Endothelial cell of umbilical vein (primary cell): ENCODE results near the gene OR10A6. TPM values are rescaled to one million over a fixed set of nuclear protein-coding genes. Genes with fewer than 3 reads are reported as not detected.

ENCODE experiments used
- BruUV-seq: library from RNA; stranded (reverse); fragments of 400-500 nt; replicated peaks from 2 replicates; lab custom pipeline; 2021; lab: Mats Ljungman, UMichigan
- CTCF ChIA-PET: fragments of 300-600, 350-600 bp; sonication (Branson Sonifier 250); formaldehyde crosslinking; loops from one replicate; lab custom pipeline; 2021; ENCODE audit warnings: antibody characterized with exemption, inconsistent platforms; lab: Charles Lee
- POLR2A ChIA-PET: fragments of 300-600, 350-600 bp; sonication (Branson Sonifier 250); formaldehyde crosslinking; loops from one replicate; lab custom pipeline; 2021; ENCODE audit warnings: antibody characterized with exemption, inconsistent platforms; lab: Charles Lee
- DNase-seq: peaks from one replicate; pipeline ENCODE4 v3.0.0-alpha.2; 2011; ENCODE audit warnings: low read depth, low spot score
- FAIRE-seq: peaks from 2 replicates; lab custom pipeline; 2011; peaks lifted over from hg19 to GRCh38; lab: Jason Lieb, UNC
- H2AFZ ChIP-seq: 2 replicates; pipeline ENCODE4 v1.6.0; 2012; ENCODE audit warnings: low read depth, low read length, control low read depth, inconsistent platforms
- H3K27ac ChIP-seq: 2 replicates; pipeline ENCODE4 v1.5.1; 2011; ENCODE audit warnings: low read depth, mild to moderate bottlenecking, control low read depth, low read length, moderate library complexity; ENCODE audit not compliant: insufficient read depth
- H3K27me3 ChIP-seq, 2 experiments: 2 replicates each; pipeline versions ENCODE4 v1.6.0 to v1.6.1; 2011; ENCODE audit warnings: low read length in 2 of 2, mixed read lengths in 1 of 2; ENCODE audit not compliant: control insufficient read depth in 2 of 2, insufficient read depth in 2 of 2
- H3K36me3 ChIP-seq, 2 experiments: 2 replicates in 1 of 2; 3 replicates in 1 of 2; pipeline ENCODE4 v1.5.1; 2011; ENCODE audit warnings: low read length in 2 of 2, mild to moderate bottlenecking in 1 of 2, moderate library complexity in 1 of 2; ENCODE audit not compliant: control insufficient read depth in 2 of 2, insufficient read depth in 2 of 2; ENCODE audit errors: extremely low read depth in 1 of 2
- H3K4me1 ChIP-seq: 3 replicates; pipeline ENCODE4 v1.5.1; 2011; ENCODE audit warnings: mild to moderate bottlenecking, low read length; ENCODE audit not compliant: control insufficient read depth, insufficient read depth; ENCODE audit errors: extremely low read depth
- H3K4me2 ChIP-seq: 2 replicates; pipeline ENCODE4 v1.6.1; 2011; ENCODE audit warnings: low read length, control low read depth, mixed read lengths; ENCODE audit not compliant: insufficient read depth
- H3K4me3 ChIP-seq, 3 experiments: fragments of 200-600 bp in 1 of 3; sonication (generic), shearing (Covaris generic) in 1 of 3; replicated peaks in 1 of 3; 2 replicates each; pipeline ENCODE4 v1.5.1; 2011 to 2016; ENCODE audit warnings: control low read depth in 3 of 3, low read length in 3 of 3, mild to moderate bottlenecking in 2 of 3, inconsistent platforms in 1 of 3, low read depth in 1 of 3, moderate library complexity in 1 of 3; ENCODE audit not compliant: insufficient read depth in 1 of 3
- H3K79me2 ChIP-seq: 2 replicates; pipeline ENCODE4 v1.6.0; 2012; ENCODE audit warnings: low read length, inconsistent platforms; ENCODE audit not compliant: control insufficient read depth, insufficient read depth
- H3K9ac ChIP-seq: replicated peaks from 2 replicates; pipeline ENCODE3; 2011; ENCODE audit warnings: low read length, control low read depth; ENCODE audit not compliant: insufficient read depth; ENCODE audit errors: extremely low read depth
- H3K9me1 ChIP-seq: replicated peaks from 3 replicates; pipeline ENCODE4 v1.6.0; 2011; ENCODE audit warnings: mild to moderate bottlenecking, low read length; ENCODE audit not compliant: control insufficient read depth, insufficient read depth; ENCODE audit errors: extremely low read depth
- H3K9me3 ChIP-seq: replicated peaks from 2 replicates; pipeline ENCODE4 v1.5.1; 2012; ENCODE audit warnings: low read length, inconsistent platforms; ENCODE audit not compliant: control insufficient read depth, insufficient read depth
- H4K20me1 ChIP-seq: replicated peaks from 2 replicates; pipeline ENCODE3; 2011; ENCODE audit warnings: mild to moderate bottlenecking, low read length; ENCODE audit not compliant: control insufficient read depth, insufficient read depth; ENCODE audit errors: extremely low read depth
- CTCF ChIP-seq, 2 donors: IDR thresholded peaks; 1 replicate in 1 of 2; 2 replicates in 1 of 2; pipeline ENCODE4 v1.5.1; 2011; ENCODE audit warnings: low read length in 2 of 2, mild to moderate bottlenecking in 2 of 2, moderate library complexity in 2 of 2, control low read depth in 1 of 2, inconsistent platforms in 1 of 2, low read depth in 1 of 2; ENCODE audit not compliant: insufficient read depth in 1 of 2; ENCODE audit errors: extremely low read depth in 1 of 2
- EZH2 ChIP-seq: IDR thresholded peaks from 2 replicates; pipeline ENCODE4 v1.6.1; 2012; ENCODE audit warnings: borderline replicate concordance, low read depth, mild to moderate bottlenecking, moderate library complexity, low read length, inconsistent platforms; ENCODE audit not compliant: severe bottlenecking
- FOS ChIP-seq: IDR thresholded peaks from 2 replicates; pipeline ENCODE4 v1.6.1; 2011; ENCODE audit warnings: mild to moderate bottlenecking, low read length, moderate library complexity, borderline replicate concordance; ENCODE audit not compliant: insufficient read depth
- GATA2 ChIP-seq: IDR thresholded peaks from 2 replicates; pipeline ENCODE4 v1.7.0; 2011; ENCODE audit warnings: low read depth, mild to moderate bottlenecking, moderate library complexity, mixed read lengths, low read length; ENCODE audit not compliant: insufficient read length, insufficient read depth
- JUN ChIP-seq: IDR thresholded peaks from 2 replicates; pipeline ENCODE4 v1.6.1; 2011; ENCODE audit warnings: borderline replicate concordance, low read depth; ENCODE audit not compliant: insufficient read length, insufficient read depth
- MAX ChIP-seq: IDR thresholded peaks from 2 replicates; pipeline ENCODE4 v1.6.1; 2011; ENCODE audit not compliant: insufficient read depth, insufficient read length
- MYC ChIP-seq: IDR thresholded peaks from one replicate; pipeline ENCODE4 v1.6.1; 2011; ENCODE audit warnings: mild to moderate bottlenecking, low read depth, low read length
- POLR2A ChIP-seq: IDR thresholded peaks from 2 replicates; pipeline ENCODE4 v1.6.1; 2012; ENCODE audit warnings: low read depth, mild to moderate bottlenecking, control low read depth, low read length
- POLR2AphosphoS5 ChIP-seq: IDR thresholded peaks from 2 replicates; pipeline ENCODE4 v1.6.1; 2012; ENCODE audit warnings: low read depth, mild to moderate bottlenecking, control low read depth, low read length, moderate library complexity; ENCODE audit not compliant: insufficient read depth
- dilution Hi-C: fragments of 300-500 bp; cut with MboI; formaldehyde crosslinking; loops from one replicate; pipeline ENCODE4 v1.15.0; 2019; ENCODE audit warnings: low sequenced_read_pairs; ENCODE audit not compliant: extremely low pct_ligation_motif_present
- intact Hi-C: fragments of 100-400 bp; cut with micrococcal nuclease; formaldehyde crosslinking; loops from one replicate; pipeline ENCODE4 v1.10.0; 2022
- polyA plus RNA-seq, 4 experiments: library from polyadenylated mRNA; depleted of rRNA in 3 of 4; stranded (reverse) in 3 of 4; unstranded in 1 of 4; fragments of >200 nt; gene quantifications; 2 replicates each; pipeline versions ENCODE4 v1.2.1 to v1.2.3, GENCODE V29; 2011 to 2012; ENCODE audit warnings: missing spikeins in 1 of 4
- total RNA-seq: library from RNA; stranded (reverse); gene quantifications from 2 replicates; pipeline ENCODE4 v1.2.3, GENCODE V29; 2021

The OR10A6 gene
- total and polyA plus RNA-seq, 2 donors (not counting 3 experiments of a cell fraction or from before 2014, with no cell fraction given) = not detected

GRCh38 chr11:7941146-7941545 lies 10.1 kb upstream of the OR10A6 start:
- dilution Hi-C loops = no loop called here
- no peaks in the 10 kb centered on the region for H3K79me2 ChIP-seq
- H3K9ac ChIP-seq = no peak overlapping the region
- no peaks in the 10 kb centered on the region for H3K9me1 ChIP-seq
- ChIA-PET POLR2A (no interaction called here), CTCF (interaction anchor here (1.0 to 1.1 kb wide), 2 partner anchors 36 to 48 kb away, joined by 3 read pairs; no protein-coding TSS in a partner anchor)
- H2AFZ ChIP-seq = no peak overlapping the region
- FAIRE-seq = no peak
- H3K4me2 ChIP-seq = no peak overlapping the region
- peaks cover 0 to 11% of the 10 kb centered on the region in 2 experiments for H3K27me3 ChIP-seq
- H3K4me1 ChIP-seq = no peaks in the 10 kb centered on the region
- H3K9me3 ChIP-seq = no peaks in the 10 kb centered on the region
- no peak for TF ChIP-seq POLR2AphosphoS5
- no peak for TF ChIP-seq MYC
- no peak for TF ChIP-seq CTCF (IDR thresholded peaks at IDR 0.05; ENCODE audit: extremely low read depth in 1 of 2, insufficient read depth in 1 of 2, low read depth in 1 of 2, low read length in 2 of 2)
- TF ChIP-seq MAX = no peak
- no peak for TF ChIP-seq POLR2A
- no peak for TF ChIP-seq JUN
- TF ChIP-seq EZH2 = no peak
- TF ChIP-seq FOS = no peak
- TF ChIP-seq GATA2 = no peak
- intact Hi-C loops = no loop called here
- H4K20me1 ChIP-seq = no peaks in the 10 kb centered on the region
- DNase-seq = no peak
- no peak overlapping the region for H3K27ac ChIP-seq
- no peaks in the 10 kb centered on the region for H3K36me3 ChIP-seq
- BruUV-seq = no TSS peak
- H3K4me3 ChIP-seq = no peak overlapping the region
